Measurements from ENCODE around the gene DHRS13.
"Not testable (repeated sequence)": the region's sequence is repeated elsewhere in the genome, so short reads cannot be mapped to it uniquely, and the experiment has no call there.

The DHRS13 gene

GRCh38 chr17:28881533-28882056 lies 21.3 kb downstream of the DHRS13 start:
- DNase-seq: no peak

DNA sequence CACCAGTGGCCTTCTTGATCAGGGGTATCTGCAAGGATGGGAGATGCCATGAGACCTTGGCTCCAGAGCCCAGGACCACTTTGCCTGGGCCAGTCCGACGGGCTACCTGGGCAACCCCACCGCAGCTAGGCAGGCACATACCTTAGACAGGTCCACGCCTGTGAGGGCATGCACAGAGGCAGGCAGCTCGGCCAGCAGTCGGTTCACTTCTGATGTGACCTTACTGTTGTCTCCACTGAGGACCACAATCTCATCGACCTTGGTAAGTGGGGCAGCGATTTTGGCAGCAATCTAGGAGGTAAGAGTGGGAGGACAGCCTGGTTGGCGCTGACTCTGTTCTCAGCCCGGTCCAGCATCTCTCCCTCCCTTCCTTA lies 22.3 kb downstream of the DHRS13 start:
- DNase-seq: no peak

DNA sequence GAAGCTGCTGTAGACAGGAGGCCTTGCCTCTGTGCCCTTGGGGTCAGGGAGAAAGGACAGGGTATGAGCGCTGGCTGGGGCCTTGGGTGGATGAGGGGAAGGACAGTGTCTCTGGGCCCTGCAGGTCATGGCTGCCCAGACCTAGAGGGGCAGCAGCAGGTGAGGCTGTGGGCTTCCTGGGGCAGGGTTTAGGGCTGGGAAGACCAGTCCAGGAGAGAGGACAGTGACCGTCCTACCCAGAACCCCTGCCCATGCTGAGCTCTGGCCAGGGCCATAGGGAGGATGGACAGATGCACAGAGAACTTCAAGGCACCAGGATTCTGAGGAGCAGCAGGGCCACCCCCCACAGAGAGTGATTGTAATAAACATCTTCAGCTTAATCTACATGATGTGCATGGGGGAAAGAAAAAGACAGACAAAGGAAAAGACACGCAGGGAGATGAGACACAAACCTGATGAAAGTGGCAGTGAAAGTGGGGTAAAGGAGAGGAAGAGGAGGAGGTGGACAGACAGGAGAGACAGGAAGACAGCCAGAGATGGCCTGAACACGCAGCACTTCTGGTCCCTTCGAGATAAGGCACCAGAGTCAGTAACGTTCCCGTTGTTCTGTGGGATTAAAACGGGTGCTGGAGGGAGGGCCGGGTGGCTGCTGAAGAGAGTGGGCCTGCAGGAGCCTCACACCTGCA lies 22.9 kb downstream of the DHRS13 start:
- DNase-seq: no peak

GRCh38 chr17:28878981-28879380 lies 23.9 kb downstream of the DHRS13 start:
- no peak for DNase-seq

- DNase-seq: no peak
Observed at GRCh38 chr17:28878158-28878910, 24.5 kb downstream of the DHRS13 start.

DNA sequence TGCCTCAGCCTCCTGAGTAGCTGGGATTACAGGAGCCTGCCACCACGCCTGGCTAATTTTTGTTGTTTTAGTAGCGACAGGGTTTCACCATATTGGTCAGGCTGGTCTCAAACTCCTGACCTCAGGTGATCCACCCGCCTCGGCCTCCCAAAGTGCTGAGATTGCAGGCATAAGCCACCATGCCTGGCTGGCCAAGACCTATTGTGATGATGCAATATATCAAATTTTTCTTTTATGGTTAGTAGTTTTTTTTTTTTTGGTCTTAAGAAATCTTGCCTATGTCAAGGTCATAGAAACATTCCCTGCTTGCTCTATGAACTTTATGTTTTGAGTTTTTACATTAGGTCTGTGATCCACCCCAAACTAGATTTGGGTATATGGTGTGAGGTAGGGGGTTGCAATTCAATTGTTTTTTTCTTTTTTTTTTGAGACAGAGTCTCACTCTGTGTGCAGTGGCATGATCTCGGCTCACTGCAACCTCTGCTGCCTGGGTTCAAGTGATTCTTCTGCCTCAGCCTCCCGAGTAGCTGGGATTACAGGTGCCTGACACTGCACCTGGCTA lies 25.6 kb downstream of the DHRS13 start:
- not testable (repeated sequence) for DNase-seq

- DNase-seq: no peak
Observed at GRCh38 chr17:28875848-28876550, 26.9 kb downstream of the DHRS13 start.

GRCh38 chr17:28874750-28875149 lies 28.1 kb downstream of the DHRS13 start:
- DNase-seq: no peak

DNA sequence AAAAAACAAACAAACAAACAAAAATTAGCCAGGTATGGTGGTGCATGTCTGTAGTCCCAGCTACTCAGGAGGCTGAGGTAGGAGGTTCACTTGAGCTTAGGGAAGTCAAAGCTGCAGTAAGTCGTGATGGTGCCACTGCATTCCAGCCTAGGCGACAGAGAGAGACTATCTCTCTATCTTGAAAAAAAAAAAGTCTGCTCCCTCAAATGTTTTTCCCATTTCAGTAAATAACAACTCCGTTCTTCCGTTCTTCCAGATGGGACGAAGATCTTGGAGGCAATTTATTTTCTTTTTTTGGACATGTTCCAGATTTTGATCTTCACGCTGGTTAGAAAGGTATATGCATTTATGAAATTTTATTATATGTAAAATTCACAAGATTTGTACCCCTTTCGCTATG lies 29.0 kb downstream of the DHRS13 start:
- no peak for DNase-seq

DNA sequence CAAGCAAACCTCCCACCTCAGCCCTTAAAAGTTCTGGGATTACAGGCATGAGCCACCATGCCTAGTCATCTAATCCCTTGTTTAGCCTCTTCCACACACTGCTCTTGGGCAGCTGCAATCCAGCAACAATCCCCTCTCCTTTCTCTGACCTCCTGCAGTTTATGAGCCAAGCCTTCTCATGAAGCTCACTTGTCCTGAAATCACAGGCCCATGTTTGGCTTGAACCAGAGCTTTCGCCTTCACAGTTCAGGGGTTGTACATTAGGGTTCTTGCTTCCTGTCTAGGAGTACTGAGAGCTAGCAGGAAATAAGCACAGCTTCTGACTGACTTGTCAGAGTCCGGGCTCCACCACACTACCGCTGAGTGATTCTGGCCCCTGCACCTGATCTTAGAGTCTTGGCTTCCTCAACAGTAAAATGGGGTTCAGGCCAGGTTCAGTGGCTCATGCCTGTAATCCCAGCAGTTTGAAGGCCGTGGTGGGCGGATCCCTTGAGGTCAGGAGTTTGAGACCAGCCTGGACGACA lies 31.8 kb downstream of the DHRS13 start:
- DNase-seq: no peak

DNA sequence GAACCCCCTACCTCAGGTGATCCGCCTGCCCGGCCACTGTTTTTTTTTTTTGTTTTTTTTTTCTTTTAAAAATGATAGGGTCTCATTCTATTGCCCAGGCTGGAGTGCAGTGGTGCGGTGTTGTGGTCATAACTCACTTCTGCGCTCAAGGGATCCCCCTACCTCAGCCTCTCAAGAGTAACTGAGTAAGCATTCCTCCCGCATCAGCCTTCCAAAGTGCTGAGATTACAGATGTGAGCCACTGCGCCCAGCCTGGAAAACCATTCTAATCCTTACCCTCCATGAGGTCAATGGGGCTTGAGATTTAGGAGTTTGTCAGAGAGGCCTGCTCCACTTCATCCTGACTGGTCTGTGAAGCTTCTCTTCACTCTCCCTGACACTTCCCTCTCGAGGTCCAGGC lies 35.6 kb downstream of the DHRS13 start:
- DNase-seq: no peak

GRCh38 chr17:28865946-28866752 lies 36.7 kb downstream of the DHRS13 start:
- no peak for DNase-seq

GRCh38 chr17:28864991-28865849 lies 37.7 kb downstream of the DHRS13 start:
- no peak for DNase-seq

DNA sequence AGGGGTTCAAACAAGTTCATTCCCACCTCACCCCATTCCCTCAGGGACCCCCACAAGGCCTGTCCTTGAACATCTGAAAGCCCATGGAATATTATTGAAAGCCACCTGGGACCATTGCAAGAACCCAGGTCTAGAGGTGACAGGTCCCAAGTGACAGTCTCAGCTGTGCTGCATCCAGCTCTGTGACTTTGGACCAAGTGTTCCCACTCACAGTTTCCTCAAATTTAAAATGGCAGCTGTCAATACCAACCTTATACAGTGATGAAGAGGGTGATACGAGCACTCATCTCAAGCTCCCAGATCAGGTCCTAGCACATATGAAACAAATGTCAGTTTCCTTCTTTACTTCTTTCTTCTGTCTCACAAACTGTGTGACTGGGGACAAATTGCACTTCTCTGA lies 38.9 kb downstream of the DHRS13 start:
- no peak for DNase-seq

- DNase-seq: no peak
Observed at GRCh38 chr17:28862561-28862960, 40.3 kb downstream of the DHRS13 start.

GRCh38 chr17:28861393-28862203 lies 41.3 kb downstream of the DHRS13 start:
- no peak for DNase-seq

DNA sequence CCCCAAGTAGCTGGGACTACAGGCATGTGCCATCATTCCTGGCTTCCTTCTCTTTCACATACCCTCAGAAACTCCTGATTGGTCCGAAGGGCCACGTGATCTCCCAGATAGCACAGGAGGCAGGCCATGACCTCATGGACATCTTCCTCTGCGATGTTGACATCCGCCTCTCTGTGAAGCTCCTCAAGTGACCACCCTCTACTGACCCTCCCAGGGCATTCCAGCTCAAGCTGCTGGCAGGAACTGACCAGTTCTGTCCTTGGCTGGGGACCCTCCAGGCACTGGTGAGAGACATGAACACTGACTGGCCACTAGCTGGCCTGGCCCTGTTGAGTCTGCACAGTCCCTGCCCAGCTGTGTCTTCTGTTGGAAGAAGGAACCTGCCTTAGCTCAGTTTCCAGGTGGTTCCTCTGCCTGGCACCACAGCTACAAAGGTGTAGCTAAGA lies 42.5 kb downstream of the DHRS13 start:
- no peak for DNase-seq

DNA sequence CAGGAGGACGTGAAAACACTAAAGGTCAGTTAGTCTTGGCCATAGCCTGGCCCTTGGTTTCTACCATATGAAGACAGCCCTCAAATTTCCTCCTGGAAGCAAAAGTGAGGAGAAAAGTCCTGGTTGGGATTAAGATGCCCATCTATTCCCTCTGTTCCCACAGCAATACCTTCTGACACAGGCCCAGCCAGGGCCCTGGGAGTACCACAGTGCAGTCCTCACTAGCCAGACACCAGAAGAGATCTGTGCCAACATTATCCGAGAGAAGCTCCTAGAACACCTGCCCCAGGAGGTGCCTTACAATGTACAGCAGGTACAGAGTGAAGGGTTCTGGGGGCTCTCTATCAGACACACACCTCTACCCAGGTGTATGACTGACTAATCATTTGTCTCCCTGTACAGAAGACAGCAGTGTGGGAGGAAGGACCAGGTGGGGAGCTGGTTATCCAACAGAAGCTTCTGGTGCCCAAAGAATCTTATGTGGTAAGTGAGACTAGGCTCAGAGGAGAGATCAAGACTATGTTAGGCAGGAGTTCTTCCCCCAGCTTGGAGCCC lies 44.0 kb downstream of the DHRS13 start:
- no peak for DNase-seq

DNA sequence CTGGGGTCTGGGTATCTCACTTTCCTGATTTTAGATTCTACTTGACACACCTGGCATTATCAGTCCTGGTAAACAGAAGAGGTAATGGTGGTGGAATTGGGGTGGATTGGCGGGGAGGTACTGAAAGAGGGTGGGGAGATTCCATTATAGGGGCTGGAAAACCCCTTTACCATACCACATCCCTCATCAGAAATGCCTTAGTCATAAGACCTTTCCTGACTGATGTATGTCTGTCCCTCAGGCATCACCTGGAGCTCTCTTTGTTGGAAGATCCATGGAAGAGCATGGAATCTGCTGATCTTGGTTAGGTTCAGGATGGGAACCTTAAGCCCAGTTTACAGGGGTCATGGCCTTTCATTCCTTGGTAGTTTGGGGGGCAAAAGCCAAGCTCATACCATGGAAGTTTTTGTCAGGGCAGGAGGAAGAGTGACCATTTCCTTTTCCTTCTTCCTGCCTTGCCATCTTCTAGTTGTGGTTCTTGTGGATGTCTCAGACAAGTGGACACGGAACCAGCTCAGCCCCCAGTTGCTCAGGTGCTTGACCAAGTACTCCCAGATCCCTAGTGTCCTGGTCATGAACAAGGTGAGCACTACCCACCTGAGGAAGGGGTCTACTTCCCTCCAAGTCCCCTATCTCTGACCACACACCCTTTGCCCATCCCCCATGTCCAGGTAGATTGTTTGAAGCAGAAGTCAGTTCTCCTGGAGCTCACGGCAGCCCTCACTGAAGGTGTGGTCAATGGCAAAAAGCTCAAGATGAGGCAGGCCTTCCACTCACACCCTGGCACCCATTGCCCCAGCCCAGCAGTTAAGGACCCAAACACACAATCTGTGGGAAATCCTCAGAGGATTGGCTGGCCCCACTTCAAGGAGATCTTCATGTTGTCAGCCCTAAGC lies 44.7 kb downstream of the DHRS13 start:
- DNase-seq: no peak

Data from retina (tissue), 1 donor.